Measurements from ENCODE around the gene LARGE1.

DNA sequence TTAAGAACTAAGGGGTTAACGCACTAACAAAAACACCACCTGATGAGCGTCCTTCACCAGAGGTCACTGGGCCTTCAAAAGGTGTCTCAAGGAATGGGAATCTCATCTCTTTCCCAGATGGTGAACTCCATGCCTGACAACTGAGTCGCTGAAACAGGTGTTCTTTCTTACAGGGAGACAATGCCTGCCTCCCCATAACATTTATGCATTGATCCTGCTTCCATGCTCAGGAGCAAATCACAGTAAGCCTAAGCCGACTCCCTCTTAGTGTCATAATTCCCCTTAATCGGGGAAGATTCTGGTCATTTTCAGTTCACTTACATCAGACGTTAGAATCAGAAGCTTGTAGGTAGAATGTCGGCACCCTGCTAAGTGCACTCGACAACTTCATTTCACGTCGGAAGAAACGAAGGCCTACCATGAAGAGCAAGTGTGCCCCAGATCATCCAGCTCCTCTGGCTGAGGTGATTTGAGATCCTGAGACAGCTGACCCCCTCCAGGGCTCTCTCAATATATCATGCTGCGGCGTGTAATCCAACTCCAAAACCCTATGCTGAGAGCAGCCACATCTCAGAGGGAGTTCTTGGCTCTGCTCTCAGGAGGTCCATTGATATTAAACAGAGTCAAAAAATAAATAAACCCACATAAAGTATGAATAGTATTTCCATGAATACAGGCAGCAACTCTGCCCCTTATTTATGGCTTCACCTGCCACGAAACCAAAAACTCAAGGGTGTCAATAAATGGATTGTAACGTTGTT is 163.1 kb downstream of the LARGE1 start:
- TF ChIP-seq, protein P1, sequence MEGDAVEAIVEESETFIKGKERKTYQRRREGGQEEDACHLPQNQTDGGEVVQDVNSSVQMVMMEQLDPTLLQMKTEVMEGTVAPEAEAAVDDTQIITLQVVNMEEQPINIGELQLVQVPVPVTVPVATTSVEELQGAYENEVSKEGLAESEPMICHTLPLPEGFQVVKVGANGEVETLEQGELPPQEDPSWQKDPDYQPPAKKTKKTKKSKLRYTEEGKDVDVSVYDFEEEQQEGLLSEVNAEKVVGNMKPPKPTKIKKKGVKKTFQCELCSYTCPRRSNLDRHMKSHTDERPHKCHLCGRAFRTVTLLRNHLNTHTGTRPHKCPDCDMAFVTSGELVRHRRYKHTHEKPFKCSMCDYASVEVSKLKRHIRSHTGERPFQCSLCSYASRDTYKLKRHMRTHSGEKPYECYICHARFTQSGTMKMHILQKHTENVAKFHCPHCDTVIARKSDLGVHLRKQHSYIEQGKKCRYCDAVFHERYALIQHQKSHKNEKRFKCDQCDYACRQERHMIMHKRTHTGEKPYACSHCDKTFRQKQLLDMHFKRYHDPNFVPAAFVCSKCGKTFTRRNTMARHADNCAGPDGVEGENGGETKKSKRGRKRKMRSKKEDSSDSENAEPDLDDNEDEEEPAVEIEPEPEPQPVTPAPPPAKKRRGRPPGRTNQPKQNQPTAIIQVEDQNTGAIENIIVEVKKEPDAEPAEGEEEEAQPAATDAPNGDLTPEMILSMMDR (IDR thresholded peaks at IDR 0.05) = no peak
- TF ChIP-seq POLR2A (IDR thresholded peaks at IDR 0.05) = no peak

Measured in uterus (tissue), 2 donors.